ENCODE data around the gene CHN2. TPM values are rescaled to one million over a fixed set of nuclear protein-coding genes. Genes with fewer than 3 reads are reported as not detected.

CHN2 gene
- total RNA-seq, 6 experiments from 2014 or later: not detected

DNA sequence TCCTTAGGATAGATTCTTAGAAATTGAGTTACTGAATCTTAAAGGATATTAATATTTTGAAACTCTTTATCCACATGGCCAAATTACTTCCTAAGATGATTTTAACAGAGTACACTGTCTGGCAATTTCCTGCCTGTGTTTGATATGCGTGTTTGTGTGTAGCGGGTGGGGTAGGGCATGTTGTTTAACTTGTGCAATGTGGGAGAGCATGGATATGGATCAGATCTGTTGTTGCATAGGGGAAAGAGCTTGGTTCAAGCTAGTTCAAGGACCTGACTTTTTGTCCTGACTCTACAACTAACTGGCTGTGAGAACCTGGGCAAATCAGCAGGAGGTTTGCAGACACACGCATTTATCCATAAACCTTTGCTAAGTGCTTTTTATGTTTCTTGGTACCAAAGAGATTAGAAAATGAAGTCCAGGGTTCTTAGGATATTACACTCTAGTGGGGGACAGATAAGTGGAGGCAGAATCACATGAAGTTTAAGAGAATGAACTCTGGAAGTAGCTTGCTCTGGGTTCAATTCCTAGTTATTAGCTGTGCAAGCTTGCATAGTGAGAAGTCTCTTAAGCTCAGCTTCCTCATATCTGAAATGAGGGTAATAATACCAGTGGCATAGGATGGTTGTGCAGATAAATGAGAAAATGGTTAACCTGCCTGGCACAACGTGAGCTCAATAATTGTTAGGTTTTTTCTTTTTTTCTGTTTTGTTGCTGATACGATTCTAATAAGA is 272.8 kb downstream of the CHN2 start:
- Mint-ChIP-seq H3K4me1 (ENCODE audit: low read depth) (no peaks in the 10 kb centered on the region), H3K36me3 (ENCODE audit: low read depth) (no peaks in the 10 kb centered on the region), H3K4me3 (no peak overlapping the region), H3K9me3 (no peaks in the 10 kb centered on the region), H3K27ac (no peak overlapping the region), H3K27me3 (ENCODE audit: insufficient read depth) (peaks cover 18% of the 10 kb centered on the region)
- no peak for DNase-seq
- TF ChIP-seq, protein P1, sequence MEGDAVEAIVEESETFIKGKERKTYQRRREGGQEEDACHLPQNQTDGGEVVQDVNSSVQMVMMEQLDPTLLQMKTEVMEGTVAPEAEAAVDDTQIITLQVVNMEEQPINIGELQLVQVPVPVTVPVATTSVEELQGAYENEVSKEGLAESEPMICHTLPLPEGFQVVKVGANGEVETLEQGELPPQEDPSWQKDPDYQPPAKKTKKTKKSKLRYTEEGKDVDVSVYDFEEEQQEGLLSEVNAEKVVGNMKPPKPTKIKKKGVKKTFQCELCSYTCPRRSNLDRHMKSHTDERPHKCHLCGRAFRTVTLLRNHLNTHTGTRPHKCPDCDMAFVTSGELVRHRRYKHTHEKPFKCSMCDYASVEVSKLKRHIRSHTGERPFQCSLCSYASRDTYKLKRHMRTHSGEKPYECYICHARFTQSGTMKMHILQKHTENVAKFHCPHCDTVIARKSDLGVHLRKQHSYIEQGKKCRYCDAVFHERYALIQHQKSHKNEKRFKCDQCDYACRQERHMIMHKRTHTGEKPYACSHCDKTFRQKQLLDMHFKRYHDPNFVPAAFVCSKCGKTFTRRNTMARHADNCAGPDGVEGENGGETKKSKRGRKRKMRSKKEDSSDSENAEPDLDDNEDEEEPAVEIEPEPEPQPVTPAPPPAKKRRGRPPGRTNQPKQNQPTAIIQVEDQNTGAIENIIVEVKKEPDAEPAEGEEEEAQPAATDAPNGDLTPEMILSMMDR (IDR thresholded peaks at IDR 0.05): no peak

DNA sequence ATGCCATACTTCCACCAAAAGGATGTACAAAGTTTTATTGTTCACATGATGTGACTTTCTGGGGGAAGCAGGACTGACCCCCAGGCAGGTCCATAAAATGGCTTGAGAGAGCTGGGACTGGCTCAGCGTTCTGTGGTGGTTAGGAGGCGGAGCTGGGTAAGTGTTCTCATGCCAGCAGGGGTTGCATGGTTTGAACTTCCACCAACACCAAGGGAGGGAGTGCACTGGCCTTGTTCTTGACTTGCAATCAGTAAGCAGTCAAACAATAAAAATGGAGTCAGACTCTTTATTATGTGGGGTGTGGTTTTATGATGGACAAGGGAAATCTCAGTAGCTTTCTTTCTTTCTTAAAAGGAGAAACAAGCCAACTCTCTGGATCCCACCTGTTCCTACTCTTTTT is 273.6 kb downstream of the CHN2 start:
- H3K4me3 Mint-ChIP-seq: no peak overlapping the region
- TF ChIP-seq, protein P1 (IDR thresholded peaks at IDR 0.05): no peak
- no peak overlapping the region for H3K27ac Mint-ChIP-seq
- no peak for DNase-seq
- H3K9me3 Mint-ChIP-seq: no peaks in the 10 kb centered on the region
- H3K36me3 Mint-ChIP-seq (ENCODE audit: low read depth): no peaks in the 10 kb centered on the region
- H3K4me1 Mint-ChIP-seq (ENCODE audit: low read depth): no peaks in the 10 kb centered on the region
- H3K27me3 Mint-ChIP-seq (ENCODE audit: insufficient read depth): peaks cover 16% of the 10 kb centered on the region

DNA sequence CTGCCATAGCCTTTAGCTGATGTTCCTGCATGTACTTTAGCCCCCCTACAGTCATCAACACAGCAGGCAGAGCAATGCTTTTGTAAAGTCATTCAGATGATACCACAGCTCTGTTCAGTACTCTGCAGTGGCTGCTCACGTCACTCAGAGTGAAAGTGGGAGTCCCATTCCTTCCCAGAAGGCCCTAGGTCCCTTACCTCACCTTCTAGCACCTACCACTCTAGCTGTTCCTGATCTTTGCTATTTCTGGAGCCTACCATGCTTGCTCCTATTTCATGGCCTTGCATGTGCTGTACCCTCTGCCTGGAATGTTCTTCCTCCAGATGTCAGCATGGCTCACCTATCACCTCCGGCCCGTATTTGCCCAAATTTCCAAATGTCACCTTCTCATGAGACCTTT is 274.7 kb downstream of the CHN2 start:
- Mint-ChIP-seq H3K36me3 (ENCODE audit: low read depth) (no peaks in the 10 kb centered on the region), H3K9me3 (no peaks in the 10 kb centered on the region)

DNA sequence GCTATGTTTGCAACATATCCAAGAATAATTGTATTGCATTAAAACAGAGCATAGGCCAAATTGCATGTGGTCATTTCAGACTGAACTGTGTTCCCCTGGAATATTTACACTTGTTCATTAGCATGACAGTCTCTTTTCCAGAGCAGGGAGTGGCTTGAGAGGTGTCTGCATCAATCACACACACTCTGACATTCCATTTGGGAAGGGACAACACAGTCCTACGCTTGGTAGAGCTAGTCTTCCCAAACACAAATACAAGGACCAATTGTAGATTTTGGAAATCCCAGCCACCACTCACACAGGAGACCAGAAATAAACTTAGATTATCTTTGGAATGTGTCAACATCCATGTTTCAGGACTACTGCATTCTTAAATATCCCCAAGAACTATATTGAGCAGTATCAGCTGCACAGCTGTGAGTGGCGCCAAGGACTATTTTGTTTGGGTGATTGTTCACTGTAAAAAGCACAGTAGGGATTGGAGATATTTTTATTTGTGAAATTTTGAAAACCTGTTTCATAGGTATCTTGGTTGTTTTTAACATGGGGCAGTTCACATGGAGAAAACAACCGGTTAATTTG is 275.5 kb downstream of the CHN2 start:
- H3K36me3 Mint-ChIP-seq (ENCODE audit: low read depth): no peaks in the 10 kb centered on the region
- no peaks in the 10 kb centered on the region for H3K4me1 Mint-ChIP-seq (ENCODE audit: low read depth)
- no peak for DNase-seq
- no peak overlapping the region for H3K27ac Mint-ChIP-seq
- peaks cover 21% of the 10 kb centered on the region for H3K27me3 Mint-ChIP-seq (ENCODE audit: insufficient read depth)
- H3K9me3 Mint-ChIP-seq: no peaks in the 10 kb centered on the region
- TF ChIP-seq, protein P1 (IDR thresholded peaks at IDR 0.05): no peak
- H3K4me3 Mint-ChIP-seq: no peak overlapping the region

More for the DNA sequence above, 274.7 kb downstream of the CHN2 start:
- TF ChIP-seq, protein P1 (IDR thresholded peaks at IDR 0.05): no peak
- Mint-ChIP-seq H3K4me1 (ENCODE audit: low read depth) (no peaks in the 10 kb centered on the region), H3K4me3 (no peak overlapping the region), H3K27me3 (ENCODE audit: insufficient read depth) (peaks cover 17% of the 10 kb centered on the region), H3K27ac (no peak overlapping the region)
- DNase-seq: no peak

DNA sequence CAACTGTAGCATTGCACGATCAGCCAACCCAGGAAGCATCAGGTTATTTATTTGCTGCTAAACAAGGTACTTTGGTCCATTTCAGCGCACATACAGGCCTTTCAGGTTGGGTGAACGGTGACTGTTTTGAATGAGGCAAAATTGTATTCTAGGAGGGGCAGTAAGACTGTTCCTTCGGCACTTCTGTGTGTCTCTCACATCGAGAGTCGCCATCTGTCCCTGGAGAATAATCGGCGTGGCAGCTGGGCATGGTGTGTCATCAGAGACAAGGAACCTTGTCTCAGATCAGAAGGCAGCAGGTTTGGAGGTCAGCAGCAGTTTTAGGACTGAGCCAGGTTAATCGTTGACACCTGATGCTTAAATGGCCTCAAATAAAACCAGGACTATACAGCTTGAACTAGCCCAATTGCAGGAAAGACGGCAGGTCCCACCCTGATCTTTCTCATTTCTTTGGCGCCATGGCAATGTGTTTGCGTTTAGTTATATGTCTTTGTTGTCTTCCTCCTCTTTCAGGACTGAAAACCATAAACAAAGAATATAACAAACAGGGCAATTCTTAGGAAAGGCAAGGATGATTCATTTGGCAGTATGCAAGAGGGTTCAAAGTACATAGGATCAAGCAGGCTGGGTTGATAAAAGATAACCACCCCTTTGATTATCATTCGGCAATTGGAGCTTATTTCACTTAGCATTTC is 277.0 kb downstream of the CHN2 start:
- no peaks in the 10 kb centered on the region for H3K9me3 Mint-ChIP-seq
- no peaks in the 10 kb centered on the region for H3K36me3 Mint-ChIP-seq (ENCODE audit: low read depth)
- H3K4me1 Mint-ChIP-seq (ENCODE audit: low read depth): no peaks in the 10 kb centered on the region
- H3K4me3 Mint-ChIP-seq: no peak overlapping the region
- no peak overlapping the region for H3K27ac Mint-ChIP-seq
- H3K27me3 Mint-ChIP-seq (ENCODE audit: insufficient read depth): peaks cover 19% of the 10 kb centered on the region
- TF ChIP-seq, protein P1 (IDR thresholded peaks at IDR 0.05): no peak
- no peak for DNase-seq

Measured in HFFc6 (cell line).